Measurements from ENCODE around the gene WWTR1.

The WWTR1 gene

GRCh38 chr3:149657926-149658743, at the start of gene WWTR1:
WWTR1 (minus strand) TSS chr3:149658025; CDS start chr3:149657306, 719 bp downstream.
- DNase-seq, result peak; percentile 44

GRCh38 chr3:149706905-149707304, 49.1 kb upstream of the WWTR1 start:
- no peak for ATAC-seq
- no peak for DNase-seq

More at GRCh38 chr3:149657926-149658743, at the start of gene WWTR1:
- peak; percentile 62 for ATAC-seq

- DNase-seq (no peak), ATAC-seq (no peak)
These were observed 47.6 kb upstream of the WWTR1 start for GRCh38 chr3:149705416-149705815.

- ATAC-seq (no peak), DNase-seq (no peak)
These were observed 45.6 kb upstream of the WWTR1 start for GRCh38 chr3:149703466-149703865.

GRCh38 chr3:149702691-149703441, 45.0 kb upstream of the WWTR1 start:
- DNase-seq (no peak), ATAC-seq (peak; percentile 23)

- ATAC-seq, result peak; percentile 49
- DNase-seq, result no peak
These were observed 44.1 kb upstream of the WWTR1 start for GRCh38 chr3:149701977-149702350.

- DNase-seq (no peak), ATAC-seq (peak; percentile 49)
These were observed 43.6 kb upstream of the WWTR1 start for GRCh38 chr3:149701206-149701976.

GRCh38 chr3:149688122-149688757, 30.4 kb upstream of the WWTR1 start:
- ATAC-seq, result no peak
- DNase-seq, result no peak

- ATAC-seq, result no peak
These were observed 29.2 kb upstream of the WWTR1 start for GRCh38 chr3:149686996-149687395.

GRCh38 chr3:149678351-149678950, 20.6 kb upstream of the WWTR1 start:
- no peak for DNase-seq
- no peak for ATAC-seq

More at GRCh38 chr3:149686996-149687395, 29.2 kb upstream of the WWTR1 start:
- DNase-seq, result no peak

GRCh38 chr3:149673393-149673792, 15.6 kb upstream of the WWTR1 start:
- no peak for DNase-seq
- no peak for ATAC-seq

- no peak for ATAC-seq
- no peak for DNase-seq
These were observed 13.1 kb upstream of the WWTR1 start for GRCh38 chr3:149670742-149671492.

- ATAC-seq, result no peak
- no peak for DNase-seq
These were observed 9.8 kb upstream of the WWTR1 start for GRCh38 chr3:149667576-149667975.

- ATAC-seq, result no peak
- DNase-seq, result no peak
These were observed 6.1 kb upstream of the WWTR1 start for GRCh38 chr3:149663966-149664365.

- DNase-seq, result no peak
- ATAC-seq, result no peak
These were observed 4.5 kb upstream of the WWTR1 start for GRCh38 chr3:149662240-149662887.

- ATAC-seq, result no peak
- DNase-seq, result no peak
These were observed 2.6 kb upstream of the WWTR1 start for GRCh38 chr3:149660462-149660861.

GRCh38 chr3:149658744-149659497, 1.1 kb upstream of the WWTR1 start:
- DNase-seq (no peak), ATAC-seq (no peak)

- ATAC-seq (peak; percentile 28), DNase-seq (no peak)
These were observed 402 bp downstream of the WWTR1 start for GRCh38 chr3:149657321-149657925.

All from stimulated activated naive CD8-positive, alpha-beta T cell treated with anti-CD3 and anti-CD28 coated beads, Interleukin-15, Interleukin-2, amounts not matched to agents 100 U/mL and 50 U/mL, for 24 hours (primary cell).